HG03060 (cell line): ENCODE results near the gene COL4A2.

Source experiments
- ATAC-seq: cut with Tn5 transposase; IDR thresholded peaks from one replicate; pipeline ENCODE4 v1.9.1; 2021; ENCODE audit warnings: low read depth, moderate number of reproducible peaks; ENCODE audit not compliant: unreplicated experiment

Gene COL4A2

GRCh38 chr13:110351636-110352420 is 44.7 kb downstream of the COL4A2 start:
- no peak for ATAC-seq

- no peak for ATAC-seq
Measured at GRCh38 chr13:110352735-110353134, 45.7 kb downstream of the COL4A2 start.

- ATAC-seq: no peak
Measured at GRCh38 chr13:110353339-110353977, 46.4 kb downstream of the COL4A2 start.

DNA sequence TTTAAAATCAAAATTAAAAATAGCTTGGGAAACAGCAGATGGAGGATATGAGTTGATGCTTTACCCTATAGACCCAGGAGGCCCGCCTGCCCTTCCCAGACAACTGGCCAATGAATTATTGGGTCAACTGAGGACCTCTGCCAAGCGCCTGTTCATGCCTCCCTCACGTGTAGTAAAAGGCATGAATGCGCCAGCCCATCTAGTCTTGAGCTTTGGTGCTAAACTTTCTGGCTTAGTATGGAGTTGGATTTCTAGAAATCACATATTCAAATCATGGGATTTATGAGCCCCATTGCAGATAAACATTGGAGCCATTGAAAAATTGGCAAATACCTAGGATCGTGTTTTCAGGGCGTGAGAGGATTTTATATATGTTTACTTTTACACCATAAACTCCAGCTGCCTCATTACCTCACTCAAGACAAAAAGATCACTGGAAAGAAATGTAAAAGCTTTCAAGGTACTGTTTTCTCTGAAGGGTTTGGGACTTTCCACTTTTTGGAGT is 47.1 kb downstream of the COL4A2 start:
- no peak for ATAC-seq

DNA sequence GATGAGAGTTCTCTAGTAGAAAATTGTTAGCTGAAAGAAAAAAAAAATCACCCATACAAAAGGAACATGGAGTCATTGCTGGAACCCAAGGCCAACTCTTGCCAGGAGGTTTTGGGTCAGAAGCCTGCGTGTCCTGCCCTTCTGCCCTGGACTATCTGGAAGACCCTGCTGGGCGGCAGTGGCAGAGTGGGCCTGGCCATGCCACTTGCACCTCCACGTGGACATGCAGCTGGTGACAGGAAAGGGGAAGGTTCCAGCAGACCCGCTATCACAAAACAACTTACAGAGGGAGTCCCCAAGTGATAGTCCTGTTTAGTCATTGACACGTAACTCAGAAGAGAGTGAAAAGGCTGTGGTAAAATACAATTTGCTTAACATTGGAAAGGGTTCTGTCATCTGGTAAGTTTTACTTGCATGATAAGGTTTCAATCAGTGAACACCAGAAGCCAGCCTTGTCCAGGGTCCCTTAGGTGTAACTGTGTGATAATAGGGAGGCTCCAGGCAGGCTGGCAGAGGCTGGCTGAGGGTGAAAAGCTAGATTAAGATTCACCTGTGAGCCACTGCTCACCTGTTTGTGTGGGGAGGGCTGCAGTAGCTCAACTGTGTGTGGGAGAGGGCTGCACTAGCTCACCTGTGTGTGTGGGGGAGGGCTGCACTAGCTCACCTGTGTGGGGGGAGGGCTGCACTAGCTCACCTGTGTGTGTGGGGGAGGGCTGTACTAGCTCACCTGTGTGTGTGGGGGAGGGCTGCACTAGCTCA is 47.8 kb downstream of the COL4A2 start:
- ATAC-seq: no peak

GRCh38 chr13:110356362-110356761 is 49.3 kb downstream of the COL4A2 start:
- ATAC-seq: no peak

- no peak for ATAC-seq
Measured at GRCh38 chr13:110358381-110358780, 51.3 kb downstream of the COL4A2 start.

- ATAC-seq: no peak
Measured at GRCh38 chr13:110359840-110360301, 52.8 kb downstream of the COL4A2 start.

DNA sequence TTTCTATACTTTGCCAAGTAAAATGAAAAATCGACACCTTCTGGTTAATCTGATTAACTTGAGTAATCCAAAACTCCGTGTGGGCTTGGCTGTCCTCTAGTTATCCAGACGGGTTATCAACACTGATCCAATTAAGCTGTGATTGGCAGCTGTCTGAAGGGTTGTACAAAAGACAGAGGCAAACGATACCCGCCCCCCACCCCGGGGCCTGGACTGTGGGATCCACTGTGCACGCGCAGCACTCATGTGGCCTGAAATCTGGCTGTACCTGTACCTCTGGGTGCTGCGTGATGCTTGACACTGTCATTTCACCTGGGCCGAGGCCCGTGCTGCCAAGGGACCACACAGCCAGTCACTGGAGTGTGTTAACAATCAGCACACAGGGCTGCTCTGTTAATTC is 53.5 kb downstream of the COL4A2 start:
- ATAC-seq: no peak

DNA sequence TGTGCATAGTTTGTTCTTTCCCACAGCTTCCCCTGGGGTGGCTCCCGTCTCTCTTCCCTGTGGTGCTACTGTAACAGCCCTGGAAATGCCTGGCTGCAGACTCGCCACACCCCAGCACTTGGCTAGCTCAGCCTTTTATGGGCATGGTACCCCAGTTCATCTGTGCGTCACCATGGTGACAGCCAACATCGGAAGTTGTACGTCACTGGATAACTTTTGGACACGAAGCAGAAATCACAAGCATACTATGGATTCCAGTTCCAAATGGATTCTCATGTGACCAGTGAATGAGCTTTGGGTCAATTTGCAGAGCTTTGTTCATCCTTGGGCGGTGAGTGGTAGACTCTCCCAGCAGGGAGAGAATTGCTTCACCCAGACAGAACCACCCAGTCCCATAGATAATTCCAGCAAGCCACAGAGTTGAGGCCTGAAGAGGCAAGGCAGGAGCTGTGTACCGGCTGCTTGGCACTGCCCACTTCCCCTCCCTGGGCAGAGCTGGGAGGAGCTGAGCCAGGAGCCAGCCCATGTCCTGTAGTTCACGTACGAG is 54.4 kb downstream of the COL4A2 start:
- ATAC-seq: no peak

DNA sequence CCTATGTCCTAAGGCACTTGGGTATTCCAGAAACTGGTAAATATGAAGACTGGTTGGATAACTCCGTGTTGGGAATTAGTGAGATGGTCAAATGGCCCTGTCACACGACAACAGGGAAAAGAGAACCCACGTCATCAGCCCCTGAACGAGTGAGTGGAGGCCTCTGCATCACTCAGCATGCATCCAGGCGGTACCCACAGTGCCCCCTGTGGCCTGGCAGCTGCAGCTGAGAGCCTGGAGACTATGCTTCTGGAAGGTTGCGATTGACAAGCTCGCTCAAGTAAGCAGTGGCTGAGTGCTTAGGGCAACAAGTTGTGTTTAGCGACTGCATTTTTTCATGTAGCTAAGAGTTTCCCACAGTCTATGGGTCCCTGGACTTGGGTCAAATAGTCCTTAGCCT is 55.9 kb downstream of the COL4A2 start:
- no peak for ATAC-seq

DNA sequence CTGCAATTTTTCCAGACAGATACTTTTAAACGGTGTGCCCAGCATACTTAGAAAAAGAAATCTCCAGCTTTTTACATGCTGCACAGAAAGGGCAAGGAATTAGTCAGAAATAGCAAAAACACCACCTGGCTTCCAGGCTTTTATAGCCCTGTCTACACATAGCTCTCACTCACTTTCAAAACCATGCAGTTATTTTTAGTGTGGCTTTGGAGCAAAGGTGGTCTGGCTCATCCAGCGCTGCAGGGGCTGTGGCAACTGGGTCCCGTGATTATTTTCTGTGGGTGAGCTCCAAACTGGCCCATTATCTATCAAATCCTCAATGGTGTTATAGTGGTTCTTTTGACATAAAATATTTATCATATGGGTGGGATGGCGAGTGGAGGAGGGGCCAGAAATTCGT is 57.0 kb downstream of the COL4A2 start:
- ATAC-seq: no peak

GRCh38 chr13:110365876-110366275 is 58.8 kb downstream of the COL4A2 start:
- ATAC-seq: no peak

DNA sequence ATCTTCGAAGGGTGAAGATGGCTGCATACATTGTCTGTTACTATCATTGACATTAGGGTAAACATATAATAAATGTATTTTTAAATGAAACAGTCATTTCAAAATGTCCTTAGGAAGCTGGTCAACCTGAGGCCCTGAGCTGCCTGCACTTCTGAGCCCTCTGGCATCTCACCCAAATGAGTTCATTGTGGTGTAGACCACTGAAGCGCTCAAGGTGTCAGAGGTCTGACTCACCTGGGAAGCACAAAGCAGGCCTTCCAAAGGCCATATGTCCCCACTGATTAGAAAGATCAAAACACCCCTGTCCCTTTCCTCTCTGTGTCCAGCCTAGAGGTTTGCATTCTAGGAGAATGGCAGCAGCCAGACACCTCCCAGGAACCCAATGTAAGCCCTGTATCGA is 59.6 kb downstream of the COL4A2 start:
- no peak for ATAC-seq

GRCh38 chr13:110367620-110368019 is 60.5 kb downstream of the COL4A2 start:
- no peak for ATAC-seq

- ATAC-seq: no peak
Measured at GRCh38 chr13:110368408-110368807, 61.3 kb downstream of the COL4A2 start.

DNA sequence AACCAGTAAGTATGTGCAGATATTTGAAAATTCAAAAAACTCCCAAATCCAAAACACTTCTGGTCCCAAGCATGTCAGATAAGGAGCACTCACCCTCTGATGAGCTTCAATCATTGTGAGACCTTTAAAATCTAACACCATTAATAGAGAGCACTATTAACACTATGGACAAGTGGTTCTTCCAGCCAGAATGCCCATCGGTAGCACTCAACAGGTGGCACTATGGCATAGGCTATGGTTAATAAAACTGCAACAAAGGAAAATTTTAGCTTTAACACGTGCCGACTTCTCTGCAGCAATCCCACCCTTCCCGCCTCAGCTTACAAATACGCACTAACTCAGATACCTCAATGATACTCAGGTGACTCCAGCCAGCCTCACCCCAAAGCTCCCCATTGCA is 62.3 kb downstream of the COL4A2 start:
- ATAC-seq: no peak

DNA sequence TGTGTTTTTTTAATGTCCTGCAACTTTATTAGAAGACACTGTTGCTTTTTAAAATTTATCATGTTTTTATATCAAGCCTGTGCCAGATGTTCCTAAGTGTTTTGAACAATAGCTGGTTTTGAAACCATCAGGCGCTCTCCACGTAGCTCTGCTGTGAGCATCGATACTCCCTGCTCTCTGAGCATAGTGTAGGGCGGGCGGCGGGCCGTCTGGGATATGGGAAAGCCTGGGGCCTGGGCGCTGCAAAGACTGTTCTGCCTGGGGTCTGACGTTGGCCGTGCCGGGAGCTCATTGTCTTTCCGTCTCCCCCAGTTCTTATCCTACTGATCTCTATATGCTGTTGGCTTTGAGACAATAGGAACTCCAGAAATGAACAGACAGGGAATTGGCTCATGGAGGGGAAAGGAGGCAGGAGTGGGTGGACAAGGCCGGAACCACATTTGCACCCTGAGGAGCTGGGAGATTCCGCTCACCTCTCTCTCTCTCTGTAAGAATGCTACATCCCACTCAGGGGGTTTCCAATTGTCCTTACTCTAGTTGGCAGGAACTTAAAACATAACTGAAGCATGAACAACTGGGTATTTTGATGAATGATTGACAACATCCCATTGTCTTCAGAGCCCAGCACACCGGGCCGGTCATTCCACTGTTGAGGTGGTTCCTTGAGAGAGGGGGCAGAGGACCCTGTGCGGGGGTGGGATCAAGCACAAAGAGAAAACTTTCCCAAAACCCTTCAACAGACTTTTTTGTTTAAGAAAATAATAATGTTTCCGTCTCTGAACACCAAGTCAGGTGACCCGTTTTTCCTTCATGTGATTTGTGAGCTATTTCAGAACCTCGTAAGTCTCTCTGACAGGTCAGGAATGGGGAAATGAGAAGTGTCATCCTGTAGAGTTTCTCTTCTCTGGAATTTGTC is 64.7 kb downstream of the COL4A2 start:
- ATAC-seq: no peak

DNA sequence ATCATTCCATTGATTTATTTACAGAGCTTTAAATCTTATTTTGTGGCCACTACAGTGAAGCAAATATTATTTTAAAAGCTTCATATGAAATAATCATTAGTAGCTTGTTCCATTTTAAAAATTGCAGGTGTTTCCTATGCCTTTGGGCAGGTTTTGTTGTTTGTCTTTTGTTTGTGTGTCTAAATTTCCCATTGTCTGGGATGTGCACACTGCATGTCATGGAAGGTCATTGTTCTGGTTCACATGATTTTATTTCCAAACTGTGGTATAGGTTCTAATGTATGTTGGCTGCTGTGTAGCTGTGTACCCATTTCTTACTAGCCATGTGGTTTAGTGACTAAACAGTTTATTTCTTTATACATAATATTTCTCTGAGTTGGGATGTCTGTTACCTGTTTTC is 65.6 kb downstream of the COL4A2 start:
- no peak for ATAC-seq

GRCh38 chr13:110373617-110374016 is 66.5 kb downstream of the COL4A2 start:
- no peak for ATAC-seq
